ENCODE results near the gene SEMA6D.
"Not testable (repeated sequence)": the region's sequence is repeated elsewhere in the genome, so short reads cannot be mapped to it uniquely, and the experiment has no call there.

Gene SEMA6D

GRCh38 chr15:47733085-47733484, 15.8 kb downstream of the SEMA6D start:
- DNase-seq (ENCODE audit: extremely low read depth, low read depth) = no peak
- TF ChIP-seq CTCF (IDR thresholded peaks at IDR 0.05; ENCODE audit: low read depth, low read length) = no peak

GRCh38 chr15:47736143-47736786, 19.0 kb downstream of the SEMA6D start:
- DNase-seq (ENCODE audit: extremely low read depth, low read depth) = no peak
- TF ChIP-seq CTCF (IDR thresholded peaks at IDR 0.05; ENCODE audit: low read depth, low read length) = no peak

GRCh38 chr15:47737477-47737876, 20.2 kb downstream of the SEMA6D start:
- no peak for DNase-seq (ENCODE audit: extremely low read depth, low read depth)
- TF ChIP-seq CTCF (IDR thresholded peaks at IDR 0.05; ENCODE audit: low read depth, low read length) = no peak

- DNase-seq (ENCODE audit: extremely low read depth, low read depth) = not testable (repeated sequence)
Observed at GRCh38 chr15:47738144-47738825, 21.0 kb downstream of the SEMA6D start.

GRCh38 chr15:47741082-47741481, 23.8 kb downstream of the SEMA6D start:
- no peak for TF ChIP-seq CTCF (IDR thresholded peaks at IDR 0.05; ENCODE audit: low read depth, low read length)
- no peak for DNase-seq (ENCODE audit: extremely low read depth, low read depth)

GRCh38 chr15:47741907-47742306, 24.6 kb downstream of the SEMA6D start:
- no peak for DNase-seq (ENCODE audit: extremely low read depth, low read depth)
- TF ChIP-seq CTCF (IDR thresholded peaks at IDR 0.05; ENCODE audit: low read depth, low read length) = no peak

GRCh38 chr15:47742334-47742733, 25.0 kb downstream of the SEMA6D start:
- no peak for DNase-seq (ENCODE audit: extremely low read depth, low read depth)
- no peak for TF ChIP-seq CTCF (IDR thresholded peaks at IDR 0.05; ENCODE audit: low read depth, low read length)

- TF ChIP-seq CTCF (IDR thresholded peaks at IDR 0.05; ENCODE audit: low read depth, low read length) = no peak
- no peak for DNase-seq (ENCODE audit: extremely low read depth, low read depth)
Observed at GRCh38 chr15:47742742-47743141, 25.4 kb downstream of the SEMA6D start.

All from AG09319 (cell line).